Gastrocnemius medialis (tissue), 4 donors: ENCODE data around the gene DCST1. TPM values are rescaled to one million over a fixed set of nuclear protein-coding genes. Genes with fewer than 3 reads are reported as not detected.

Experiments
- ATAC-seq, 2 donors: fragments of 150-250 bp; one replicate each; pipeline ENCODE4 v1.9.1; 2016
- DNase-seq, 2 donors: peaks; one replicate each; pipeline ENCODE4 v3.0.0-alpha.2; 2019
- H3K27ac ChIP-seq, 4 donors: fragments of 200-600 bp; sonication (generic); 1 replicate in 1 of 4; 2 replicates in 3 of 4; pipeline ENCODE4 v1.5.1; 2016 to 2018; ENCODE audit warnings: mild to moderate bottlenecking in 2 of 4, moderate library complexity in 1 of 4
- H3K27me3 ChIP-seq, 3 donors: fragments of 200-600 bp; sonication (generic) in 2 of 3; 1 replicate in 1 of 3; 2 replicates in 2 of 3; pipeline versions ENCODE4 v1.5.1 to v1.6.0; 2016 to 2019; ENCODE audit warnings: mild to moderate bottlenecking in 1 of 3, moderate library complexity in 1 of 3
- H3K36me3 ChIP-seq, 2 donors: fragments of 200-600 bp; sonication (generic) in 1 of 2; one replicate each; pipeline ENCODE4 v1.5.1; 2017 to 2018
- H3K4me1 ChIP-seq, 2 donors: fragments of 200-600 bp; sonication (generic) in 1 of 2; one replicate each; pipeline ENCODE4 v1.5.1; 2016 to 2017; ENCODE audit warnings: mild to moderate bottlenecking in 2 of 2
- H3K4me3 ChIP-seq, 4 donors: fragments of 200-600 bp; sonication (generic) in 3 of 4; 1 replicate in 1 of 4; 2 replicates in 3 of 4; pipeline ENCODE4 v1.5.1; 2016 to 2019; ENCODE audit warnings: mild to moderate bottlenecking in 2 of 4
- H3K9me3 ChIP-seq, 3 donors: fragments of 200-600 bp; sonication (generic) in 2 of 3; 1 replicate in 1 of 3; 2 replicates in 2 of 3; pipeline ENCODE4 v1.5.1; 2016 to 2019
- POLR2A ChIP-seq, 2 donors: fragments of 450-650 bp; IDR thresholded peaks; one replicate each; pipeline ENCODE4 v1.6.1; 2017; ENCODE audit warnings: antibody characterized with exemption in 2 of 2, mild to moderate bottlenecking in 2 of 2, moderate library complexity in 2 of 2
- in situ Hi-C, 4 donors: fragments of 200-750 bp; cut with MboI; loops; one replicate each; pipeline versions ENCODE4 v1.15.0 to v1.8.0; 2017; ENCODE audit warnings: low sequenced_read_pairs in 4 of 4
- intact Hi-C: fragments of 100-400 bp; cut with DNase I; formaldehyde crosslinking; loops from one replicate; pipeline ENCODE4 v1.15.1; 2023; ENCODE audit warnings: low total_unique reads
- total RNA-seq, 4 donors: library from RNA; depleted of rRNA; stranded (reverse); fragments of >200 nt; gene quantifications; one replicate each; pipeline versions ENCODE4 v1.1.0 to v1.2.3, GENCODE V29; 2016
- TF ChIP-seq, protein P1 (sequence below), 5 experiments: fragments of 450-650 bp in 3 of 5; fragments of 200-600 bp in 2 of 5; sonication (generic) in 2 of 5; IDR thresholded peaks in 4 of 5; conservative IDR thresholded peaks in 1 of 5; 1 replicate in 4 of 5; 2 replicates in 1 of 5; pipeline ENCODE4 v1.5.1; 2016 to 2019; ENCODE audit warnings: antibody characterized with exemption in 5 of 5, mild to moderate bottlenecking in 3 of 5, moderate library complexity in 3 of 5

The DCST1 gene
- total RNA-seq, 4 donors from 2014 or later = 0.13 to 0.35 TPM; not detected in 2

DNA sequence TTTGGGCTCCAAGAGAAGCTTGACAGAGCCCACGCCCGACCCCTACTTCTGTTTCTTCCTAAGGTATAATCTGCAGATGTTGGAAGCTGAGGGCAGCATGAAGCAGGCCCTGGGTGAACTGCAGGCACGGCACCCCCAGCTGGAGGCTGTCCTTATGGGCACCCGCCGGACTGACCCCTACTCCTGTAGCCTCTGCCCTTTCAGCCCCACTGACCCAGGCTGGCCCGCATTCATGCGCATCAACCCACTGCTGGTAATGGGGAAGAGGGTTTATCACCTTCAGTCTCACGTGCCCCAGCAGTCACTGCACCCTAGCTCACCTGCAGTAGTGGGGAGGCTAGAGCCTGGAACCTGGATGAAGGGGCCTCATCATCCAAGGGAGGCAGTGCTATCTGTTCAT, 43.3 kb upstream of the DCST1 start:
- peaks cover 0 to 33% of the 10 kb centered on the region in 2 donors for H3K36me3 ChIP-seq
- intact Hi-C loops = no loop called here
- H3K4me3 ChIP-seq = no peak overlapping the region
- no peak for DNase-seq
- H3K9me3 ChIP-seq = no peaks in the 10 kb centered on the region
- peaks cover 0 to 5% of the 10 kb centered on the region in 2 donors for H3K4me1 ChIP-seq
- in situ Hi-C loops = no loop called here
- no peaks in the 10 kb centered on the region for H3K27me3 ChIP-seq
- ATAC-seq = no peak
- no peak for TF ChIP-seq POLR2A (IDR thresholded peaks at IDR 0.05)
- TF ChIP-seq, protein P1, sequence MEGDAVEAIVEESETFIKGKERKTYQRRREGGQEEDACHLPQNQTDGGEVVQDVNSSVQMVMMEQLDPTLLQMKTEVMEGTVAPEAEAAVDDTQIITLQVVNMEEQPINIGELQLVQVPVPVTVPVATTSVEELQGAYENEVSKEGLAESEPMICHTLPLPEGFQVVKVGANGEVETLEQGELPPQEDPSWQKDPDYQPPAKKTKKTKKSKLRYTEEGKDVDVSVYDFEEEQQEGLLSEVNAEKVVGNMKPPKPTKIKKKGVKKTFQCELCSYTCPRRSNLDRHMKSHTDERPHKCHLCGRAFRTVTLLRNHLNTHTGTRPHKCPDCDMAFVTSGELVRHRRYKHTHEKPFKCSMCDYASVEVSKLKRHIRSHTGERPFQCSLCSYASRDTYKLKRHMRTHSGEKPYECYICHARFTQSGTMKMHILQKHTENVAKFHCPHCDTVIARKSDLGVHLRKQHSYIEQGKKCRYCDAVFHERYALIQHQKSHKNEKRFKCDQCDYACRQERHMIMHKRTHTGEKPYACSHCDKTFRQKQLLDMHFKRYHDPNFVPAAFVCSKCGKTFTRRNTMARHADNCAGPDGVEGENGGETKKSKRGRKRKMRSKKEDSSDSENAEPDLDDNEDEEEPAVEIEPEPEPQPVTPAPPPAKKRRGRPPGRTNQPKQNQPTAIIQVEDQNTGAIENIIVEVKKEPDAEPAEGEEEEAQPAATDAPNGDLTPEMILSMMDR (IDR thresholded peaks at IDR 0.05 in 4 of 5, conservative IDR thresholded peaks at IDR 0.05 in 1 of 5) = no peak
- no peak overlapping the region for H3K27ac ChIP-seq

DNA sequence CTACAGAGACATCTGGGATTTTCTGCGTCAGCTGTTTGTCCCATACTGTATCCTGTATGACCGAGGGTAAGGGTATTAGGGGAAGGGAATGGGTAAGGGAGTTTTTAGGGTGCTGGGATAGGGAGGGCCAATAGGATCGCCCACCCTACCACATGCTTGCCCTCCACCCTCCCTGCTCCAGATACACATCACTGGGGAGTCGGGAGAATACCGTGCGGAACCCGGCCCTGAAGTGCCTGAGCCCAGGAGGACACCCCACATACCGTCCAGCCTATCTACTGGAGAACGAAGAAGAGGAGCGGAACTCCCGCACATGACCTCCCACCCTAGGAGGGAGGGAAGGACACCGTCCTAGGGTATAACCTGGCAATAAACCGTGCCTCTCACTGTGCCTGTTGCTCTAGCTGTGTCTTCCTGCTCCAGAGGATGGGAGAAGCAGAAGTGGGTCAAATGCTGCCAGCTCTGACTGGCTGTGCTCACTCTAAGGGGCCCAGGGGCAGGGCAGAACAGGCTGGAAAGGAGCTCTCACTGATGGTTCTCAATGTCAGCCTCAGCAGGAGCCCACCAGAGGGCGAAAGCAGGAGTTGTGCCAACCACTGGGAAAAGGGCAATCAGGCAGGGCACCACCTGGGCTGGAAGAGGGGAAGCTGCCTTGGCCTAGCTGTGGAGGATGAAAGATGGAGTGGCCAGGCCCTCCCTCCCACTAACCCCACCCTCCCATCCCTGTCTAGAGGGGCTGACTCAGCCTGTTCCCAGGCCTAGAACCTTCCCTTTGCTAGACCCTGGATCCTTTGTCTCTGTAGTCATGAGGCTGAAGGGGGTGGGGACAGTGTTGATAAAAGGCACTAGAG, 40.7 kb upstream of the DCST1 start:
- no peak for ATAC-seq
- Histone ChIP-seq H3K4me1 (peaks cover 0 to 5% of the 10 kb centered on the region in 2 donors), H3K36me3 (peaks cover 0 to 27% of the 10 kb centered on the region in 2 donors), H3K27ac (no peak overlapping the region), H3K27me3 (no peaks in the 10 kb centered on the region), H3K9me3 (no peaks in the 10 kb centered on the region), H3K4me3 (no peak overlapping the region)
- DNase-seq = no peak
- TF ChIP-seq, protein P1 (IDR thresholded peaks at IDR 0.05 in 4 of 5, conservative IDR thresholded peaks at IDR 0.05 in 1 of 5) = no peak
- no peak for TF ChIP-seq POLR2A (IDR thresholded peaks at IDR 0.05)
- intact Hi-C loops (no loop called here), in situ Hi-C loops (no loop called here)

DNA sequence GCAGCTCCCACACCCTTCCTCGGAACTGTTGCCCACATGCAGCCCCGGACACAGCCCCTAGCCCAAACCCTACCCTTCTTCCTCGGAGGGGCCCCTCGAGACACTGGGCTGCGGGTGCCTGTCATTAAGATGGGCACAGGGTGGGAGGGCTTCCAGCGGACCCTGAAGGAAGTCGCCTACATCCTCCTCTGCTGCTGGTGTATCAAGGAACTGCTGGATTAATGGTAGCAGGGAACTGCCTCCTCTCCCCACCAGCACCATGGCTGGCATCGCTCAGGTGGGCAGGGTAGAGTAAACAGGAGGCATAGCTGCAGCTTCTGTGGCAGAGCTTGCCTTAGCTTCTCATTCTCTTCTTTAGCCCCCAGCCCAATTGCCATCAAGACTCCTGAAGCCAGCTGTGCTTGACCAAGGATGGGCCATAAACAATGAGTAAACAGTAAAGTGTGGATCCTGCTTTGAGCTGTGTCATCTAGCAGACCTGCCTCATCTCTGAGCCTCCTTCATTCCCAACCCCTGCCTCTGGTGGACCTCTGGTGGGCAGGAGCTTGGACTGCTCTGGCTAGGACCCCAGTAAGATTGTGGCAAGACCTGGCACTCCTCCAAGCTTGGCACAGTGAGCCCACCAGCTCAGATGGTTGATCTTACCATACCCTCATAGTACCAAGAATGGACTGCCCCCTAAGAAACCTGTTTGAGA, 39.9 kb upstream of the DCST1 start, which contains the start of gene LENEP:
Gene LENEP, plus strand, starts transcription at position 15 of the 697 bp plus-strand sequence. Its CDS starts 22 bp downstream, at position 37.
- Histone ChIP-seq H3K27me3 (no peaks in the 10 kb centered on the region), H3K27ac (no peak within 1 kb of the TSS), H3K4me1 (peaks cover under 1 to 11% of the 10 kb centered on the region in 2 donors), H3K4me3 (no peak within 1 kb of the TSS), H3K9me3 (no peaks in the 10 kb centered on the region), H3K36me3 (peaks cover 0 to 19% of the 10 kb centered on the region in 2 donors)
- DNase-seq (no peak), ATAC-seq (no peak)
- in situ Hi-C loops = no loop called here
- TF ChIP-seq POLR2A (IDR thresholded peaks at IDR 0.05) = no peak
- TF ChIP-seq, protein P1 (IDR thresholded peaks at IDR 0.05 in 4 of 5, conservative IDR thresholded peaks at IDR 0.05 in 1 of 5) = no peak
- intact Hi-C loops = no loop called here

- intact Hi-C loops (no loop called here), in situ Hi-C loops (no loop called here)
- ATAC-seq = no peak
- Histone ChIP-seq H3K4me3 (no peak overlapping the region), H3K36me3 (peaks cover 0 to 14% of the 10 kb centered on the region in 2 donors), H3K4me1 (peaks cover 5 to 11% of the 10 kb centered on the region in 2 donors), H3K27me3 (no peaks in the 10 kb centered on the region), H3K9me3 (no peaks in the 10 kb centered on the region), H3K27ac (no peak overlapping the region)
- TF ChIP-seq, protein P1 (IDR thresholded peaks at IDR 0.05 in 4 of 5, conservative IDR thresholded peaks at IDR 0.05 in 1 of 5) = no peak
- TF ChIP-seq POLR2A (IDR thresholded peaks at IDR 0.05) = no peak
- no peak for DNase-seq
These were observed 39.4 kb upstream of the DCST1 start for GRCh38 chr1:154994269-154994587.
